ENCODE results near the gene ADGRG1.

DNA sequence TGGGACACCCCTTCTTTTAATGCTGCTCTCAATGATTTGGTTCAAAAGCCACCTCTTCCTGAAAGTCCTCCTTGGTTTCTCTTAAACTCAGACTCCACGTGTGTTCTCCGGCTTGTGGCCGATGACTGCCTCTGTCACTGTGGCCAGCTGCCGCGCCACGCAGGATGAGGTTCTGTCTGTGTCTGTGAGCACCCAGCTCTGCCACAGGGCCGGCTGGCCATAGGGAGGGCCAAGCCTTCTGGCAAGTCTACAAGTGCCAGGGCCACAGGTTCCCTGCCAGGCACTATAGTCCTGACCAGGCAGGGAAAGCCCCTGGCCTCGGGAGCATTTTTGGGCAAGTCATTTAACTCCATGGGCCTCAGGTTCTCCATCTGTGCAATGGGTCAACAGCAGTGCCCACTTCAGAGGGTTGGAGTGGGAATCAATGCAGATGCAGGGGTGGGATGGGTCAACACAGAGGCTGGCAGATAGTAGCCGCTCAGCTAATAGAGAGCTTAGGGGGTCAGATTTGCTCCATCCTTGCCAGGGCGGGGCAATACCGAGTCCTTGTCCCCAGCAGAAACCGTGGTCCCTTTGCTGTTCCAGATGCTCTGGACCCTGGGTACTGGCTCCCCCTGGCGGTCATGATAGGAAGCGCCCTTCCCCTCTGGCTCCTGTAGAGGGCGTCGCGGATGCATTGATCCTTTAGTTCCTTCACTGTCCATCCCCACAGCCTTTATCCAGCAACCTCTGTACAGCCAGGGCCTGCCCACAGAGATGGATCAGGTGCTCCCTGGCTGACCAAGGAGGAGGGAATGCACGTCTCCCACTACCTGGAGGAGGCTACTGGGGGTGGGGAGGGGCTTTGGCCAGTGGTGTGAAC lies 20.4 kb downstream of the ADGRG1 start:
- TF ChIP-seq, protein P1, sequence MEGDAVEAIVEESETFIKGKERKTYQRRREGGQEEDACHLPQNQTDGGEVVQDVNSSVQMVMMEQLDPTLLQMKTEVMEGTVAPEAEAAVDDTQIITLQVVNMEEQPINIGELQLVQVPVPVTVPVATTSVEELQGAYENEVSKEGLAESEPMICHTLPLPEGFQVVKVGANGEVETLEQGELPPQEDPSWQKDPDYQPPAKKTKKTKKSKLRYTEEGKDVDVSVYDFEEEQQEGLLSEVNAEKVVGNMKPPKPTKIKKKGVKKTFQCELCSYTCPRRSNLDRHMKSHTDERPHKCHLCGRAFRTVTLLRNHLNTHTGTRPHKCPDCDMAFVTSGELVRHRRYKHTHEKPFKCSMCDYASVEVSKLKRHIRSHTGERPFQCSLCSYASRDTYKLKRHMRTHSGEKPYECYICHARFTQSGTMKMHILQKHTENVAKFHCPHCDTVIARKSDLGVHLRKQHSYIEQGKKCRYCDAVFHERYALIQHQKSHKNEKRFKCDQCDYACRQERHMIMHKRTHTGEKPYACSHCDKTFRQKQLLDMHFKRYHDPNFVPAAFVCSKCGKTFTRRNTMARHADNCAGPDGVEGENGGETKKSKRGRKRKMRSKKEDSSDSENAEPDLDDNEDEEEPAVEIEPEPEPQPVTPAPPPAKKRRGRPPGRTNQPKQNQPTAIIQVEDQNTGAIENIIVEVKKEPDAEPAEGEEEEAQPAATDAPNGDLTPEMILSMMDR (IDR thresholded peaks at IDR 0.05): peak; percentile 100
- TF ChIP-seq, protein P2, sequence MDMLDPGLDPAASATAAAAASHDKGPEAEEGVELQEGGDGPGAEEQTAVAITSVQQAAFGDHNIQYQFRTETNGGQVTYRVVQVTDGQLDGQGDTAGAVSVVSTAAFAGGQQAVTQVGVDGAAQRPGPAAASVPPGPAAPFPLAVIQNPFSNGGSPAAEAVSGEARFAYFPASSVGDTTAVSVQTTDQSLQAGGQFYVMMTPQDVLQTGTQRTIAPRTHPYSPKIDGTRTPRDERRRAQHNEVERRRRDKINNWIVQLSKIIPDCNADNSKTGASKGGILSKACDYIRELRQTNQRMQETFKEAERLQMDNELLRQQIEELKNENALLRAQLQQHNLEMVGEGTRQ (IDR thresholded peaks at IDR 0.05; ENCODE audit: borderline replicate concordance, low read depth, low read length): no peak
- peak; percentile 23; the same call in 1 of the 2 replicates for TF ChIP-seq NRF1 (IDR thresholded peaks at IDR 0.05; ENCODE audit: low read depth, low read length)
- no peak for TF ChIP-seq FOSL2 (IDR thresholded peaks at IDR 0.05; ENCODE audit: borderline replicate concordance, low read depth)
- no peak for TF ChIP-seq POLR2AphosphoS5 (IDR thresholded peaks at IDR 0.05; ENCODE audit: low read depth, low read length)
- no peak for TF ChIP-seq JUND (IDR thresholded peaks at IDR 0.05)
- no peak for TF ChIP-seq EP300 (IDR thresholded peaks at IDR 0.05; ENCODE audit: borderline replicate concordance in 1 of 2, low read depth in 1 of 2, low read length in 1 of 2)
- TF ChIP-seq RFX5 (IDR thresholded peaks at IDR 0.05; ENCODE audit: low read length): no peak
- TF ChIP-seq YY1 (IDR thresholded peaks at IDR 0.05; ENCODE audit: low read depth): no peak
- no peak for TF ChIP-seq TEAD4 (IDR thresholded peaks at IDR 0.05; ENCODE audit: borderline replicate concordance, insufficient read depth)
- TF ChIP-seq MEF2A (IDR thresholded peaks at IDR 0.05; ENCODE audit: borderline replicate concordance, low read depth): no peak
